Kidney capillary endothelial cell (primary cell): ENCODE results near the gene SPG11.

Source experiments
- DNase-seq: peaks from one replicate; pipeline ENCODE4 v3.0.0-alpha.2; 2018; ENCODE audit warnings: low spot score

SPG11 gene

DNA sequence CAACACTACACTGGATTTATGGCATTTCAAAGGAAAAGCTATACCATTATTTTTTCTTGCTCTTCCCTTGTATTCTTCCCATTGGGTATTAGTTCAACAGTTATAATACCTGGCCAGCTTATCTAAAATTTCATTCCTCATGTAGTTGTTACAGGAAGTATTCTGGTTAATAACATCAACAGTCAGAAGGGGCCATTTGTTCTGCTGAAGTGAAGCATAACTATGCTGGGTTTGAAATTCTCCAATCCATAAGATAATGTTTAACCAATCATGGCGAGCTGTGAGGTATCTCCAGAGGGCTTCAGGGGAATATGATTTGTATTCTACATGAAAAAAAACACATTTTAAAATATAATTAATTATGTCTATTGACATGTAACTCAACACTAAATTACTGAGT lies 43.4 kb downstream of the SPG11 start:
- no peak for DNase-seq

DNA sequence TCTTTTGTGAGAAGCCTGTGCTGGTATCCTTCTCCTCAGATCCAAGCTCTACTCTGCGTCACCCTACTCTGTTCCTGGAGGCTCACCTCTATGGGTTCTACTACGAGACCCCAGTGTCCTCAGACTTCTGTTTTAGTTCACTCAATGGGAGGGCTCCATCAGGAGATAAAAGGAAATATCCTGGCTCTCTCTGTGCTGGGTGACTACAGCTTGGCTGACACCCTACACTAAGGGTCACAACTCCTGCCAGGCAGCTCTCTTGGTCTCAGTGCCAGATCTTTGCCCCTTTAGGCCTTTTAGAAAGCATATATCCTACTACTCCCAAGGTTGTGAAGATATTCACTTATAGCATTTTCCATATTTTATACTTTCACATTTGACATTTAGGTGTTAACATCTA lies 46.5 kb downstream of the SPG11 start:
- no peak for DNase-seq

DNA sequence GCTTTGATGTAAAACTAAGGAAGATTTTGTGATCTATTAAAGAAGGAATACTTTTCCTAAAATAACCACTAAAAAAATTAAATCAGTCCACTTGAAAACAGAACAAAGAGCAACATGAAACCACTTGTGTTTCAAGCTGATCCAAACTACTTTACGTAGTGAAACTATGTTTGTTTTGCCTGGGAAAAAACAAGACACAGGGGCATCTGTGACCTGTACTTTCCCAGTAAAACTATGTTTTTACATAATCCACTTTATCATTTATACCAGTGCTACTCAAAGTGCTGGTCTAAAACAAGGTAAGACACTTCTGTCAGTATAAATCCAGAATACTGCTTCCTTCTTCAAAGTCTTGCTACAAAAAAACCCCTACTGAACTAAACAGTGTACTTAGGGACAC lies 56.7 kb downstream of the SPG11 start:
- no peak for DNase-seq

DNA sequence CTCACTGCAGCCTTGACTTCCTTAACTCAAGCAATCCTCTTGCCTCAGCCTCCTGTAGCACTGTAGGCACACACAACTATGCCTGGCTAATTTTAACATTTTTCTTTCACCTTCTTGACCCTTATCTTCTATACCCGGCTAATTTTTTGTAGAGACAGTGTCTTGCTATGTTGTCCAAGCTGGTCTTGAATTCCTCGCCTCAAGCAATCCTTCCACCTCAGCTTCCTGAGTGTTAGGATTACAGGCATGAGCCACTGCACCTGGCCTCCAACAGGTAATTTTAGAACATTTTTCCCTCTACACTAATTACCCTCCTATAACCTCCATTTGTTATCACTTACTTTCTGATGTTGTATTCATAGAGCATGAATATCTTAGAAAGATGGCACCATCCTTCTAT lies 60.3 kb downstream of the SPG11 start:
- no peak for DNase-seq

DNA sequence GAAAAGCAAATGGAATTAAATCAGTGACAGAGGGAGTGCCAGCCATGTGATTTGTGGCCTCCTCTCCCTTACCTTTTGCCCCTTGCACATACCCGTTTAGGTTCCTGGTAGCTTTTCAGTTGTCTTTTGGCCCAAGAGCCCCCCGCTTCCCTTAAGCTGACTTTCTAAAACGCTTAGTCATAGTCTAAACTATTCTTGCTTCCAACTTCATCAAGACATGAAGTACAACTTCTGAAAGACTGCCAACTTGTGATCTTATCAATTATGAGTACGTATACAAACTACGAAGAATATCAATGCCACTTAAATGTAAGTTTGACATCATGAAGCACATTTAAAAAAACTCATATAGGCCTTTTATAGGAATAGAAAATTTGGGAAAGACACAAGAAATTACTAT lies 64.6 kb downstream of the SPG11 start:
- no peak for DNase-seq

DNA sequence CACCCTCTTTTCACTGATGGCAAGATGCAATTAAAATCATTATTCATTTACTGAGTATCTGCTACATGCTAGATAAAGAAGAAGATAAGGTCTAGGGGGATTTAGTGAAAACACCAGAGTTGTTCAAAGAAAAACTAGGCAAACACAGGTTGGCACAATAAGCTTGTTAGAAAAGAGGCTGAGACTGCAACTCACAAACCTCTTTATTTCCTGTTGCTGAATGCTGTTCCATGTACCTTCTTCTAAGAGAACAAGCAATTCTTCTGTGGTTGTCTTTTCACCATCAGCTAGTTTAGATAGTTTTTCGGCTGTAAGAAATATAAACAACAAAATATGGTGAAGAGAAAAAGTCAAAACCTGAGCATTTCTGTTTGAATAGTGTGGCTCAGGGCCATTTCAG lies 65.4 kb downstream of the SPG11 start:
- DNase-seq = no peak

DNA sequence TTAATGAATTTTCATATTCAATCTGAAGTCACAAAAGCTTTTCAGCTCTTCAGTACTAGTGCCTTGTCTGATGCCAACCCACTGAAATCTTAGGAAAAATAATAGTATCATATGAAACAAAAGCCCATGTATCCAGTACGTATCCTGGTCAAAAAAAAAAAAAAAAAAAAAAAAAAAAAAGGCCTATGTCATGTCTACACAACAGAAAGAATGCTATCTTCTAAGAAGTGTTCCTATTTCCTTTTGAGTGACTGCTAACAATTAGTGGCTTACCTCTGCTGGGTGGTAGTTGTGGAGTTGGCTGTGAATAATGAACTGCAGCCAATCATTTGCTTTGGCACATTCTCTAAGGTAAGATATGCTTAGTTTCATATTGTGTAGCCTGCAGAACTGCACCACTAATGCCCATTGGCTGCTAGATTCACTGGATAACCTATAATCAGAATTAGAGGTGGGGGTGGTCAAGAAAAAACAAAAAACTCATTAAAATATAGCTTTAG lies 66.9 kb downstream of the SPG11 start:
- DNase-seq = no peak

DNA sequence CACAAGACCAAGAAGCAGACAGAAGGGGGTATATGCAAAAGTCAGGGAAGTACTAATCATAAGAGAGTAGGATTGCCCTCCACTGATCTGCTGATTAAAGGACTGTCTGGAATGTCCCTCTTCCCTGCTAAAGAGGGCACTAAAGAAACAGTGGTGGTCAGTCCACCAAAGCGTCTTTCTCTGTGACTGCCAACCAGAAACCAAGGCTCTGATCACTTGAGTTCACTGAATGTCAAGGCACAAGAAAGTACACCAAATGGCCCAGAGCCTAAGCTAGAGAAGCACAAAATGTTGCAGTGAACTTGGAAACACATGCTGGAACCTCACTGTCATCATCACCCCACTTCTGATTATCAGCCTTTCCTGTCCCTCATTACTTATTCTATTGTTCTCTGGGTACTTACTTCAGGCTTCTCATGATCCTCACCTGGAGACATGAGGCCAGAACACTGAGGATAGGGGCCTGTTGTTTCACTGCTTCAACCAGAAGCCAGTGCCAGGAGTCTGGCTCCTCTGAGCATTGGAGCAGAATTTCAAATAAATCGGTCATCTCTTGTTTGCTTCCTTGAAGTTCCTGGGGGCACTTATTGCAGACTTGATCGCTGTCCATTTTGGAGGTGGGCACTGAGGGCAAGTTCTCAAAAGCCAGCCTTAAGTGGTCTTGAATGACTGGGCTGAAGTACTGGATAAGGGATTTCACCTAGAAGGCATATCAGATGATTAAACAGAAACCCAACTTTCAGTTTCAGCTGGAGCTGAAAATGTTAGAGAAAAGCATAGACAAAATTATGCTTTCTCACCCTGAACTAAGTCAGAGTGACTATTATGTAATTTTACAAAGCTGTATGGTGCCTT lies 67.6 kb downstream of the SPG11 start:
- no peak for DNase-seq

DNA sequence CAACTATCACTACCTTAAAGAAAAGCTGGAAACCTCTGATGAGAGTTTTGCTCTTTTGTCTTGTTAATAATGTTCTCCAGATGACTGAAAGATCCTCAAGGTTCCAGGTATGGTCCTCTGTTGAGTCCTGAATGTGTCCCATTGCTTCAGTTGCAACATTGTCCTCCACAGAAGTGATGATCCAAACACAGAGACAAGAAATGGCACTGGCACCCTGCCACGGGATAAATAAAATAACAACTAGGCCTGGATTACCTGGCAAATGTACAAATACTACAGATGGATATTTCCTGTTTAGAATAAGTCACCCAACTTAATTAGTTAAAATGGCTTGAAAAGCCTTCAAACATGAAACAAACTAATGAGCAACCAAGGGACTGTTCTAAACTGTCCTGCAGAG lies 68.2 kb downstream of the SPG11 start:
- DNase-seq = no peak

DNA sequence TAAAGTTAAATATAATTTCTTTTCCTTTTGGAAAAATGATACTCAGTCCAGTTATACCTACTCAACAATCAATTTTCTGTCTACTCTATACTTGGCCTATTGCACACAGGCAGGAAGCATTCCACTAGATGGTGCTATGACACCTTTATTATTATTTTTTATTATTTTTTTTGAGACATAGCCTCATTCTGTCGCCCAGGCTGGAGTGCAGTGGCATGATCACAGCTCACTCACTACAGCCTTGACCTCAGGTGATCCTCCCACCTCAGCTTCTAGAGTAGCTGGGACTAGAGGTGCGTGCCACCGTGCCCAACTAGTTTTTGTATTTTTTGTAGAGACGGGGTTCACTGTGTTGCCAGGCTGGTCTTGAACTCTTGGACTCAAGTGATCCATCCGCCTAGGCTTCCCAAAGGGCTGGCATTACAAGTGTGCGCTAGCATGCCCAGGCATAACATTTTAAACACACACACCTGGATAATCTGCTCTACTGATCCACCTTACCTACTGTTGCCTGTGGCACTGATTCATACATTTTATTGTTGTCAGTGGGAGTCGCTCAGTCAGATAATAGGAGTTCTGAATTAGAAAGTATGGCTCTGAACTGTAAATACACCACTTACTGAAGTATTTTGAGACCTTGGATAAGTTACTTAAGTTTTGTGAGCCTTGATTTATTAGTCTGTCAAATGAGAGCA lies 70.3 kb downstream of the SPG11 start:
- peak; percentile 16 for DNase-seq

DNA sequence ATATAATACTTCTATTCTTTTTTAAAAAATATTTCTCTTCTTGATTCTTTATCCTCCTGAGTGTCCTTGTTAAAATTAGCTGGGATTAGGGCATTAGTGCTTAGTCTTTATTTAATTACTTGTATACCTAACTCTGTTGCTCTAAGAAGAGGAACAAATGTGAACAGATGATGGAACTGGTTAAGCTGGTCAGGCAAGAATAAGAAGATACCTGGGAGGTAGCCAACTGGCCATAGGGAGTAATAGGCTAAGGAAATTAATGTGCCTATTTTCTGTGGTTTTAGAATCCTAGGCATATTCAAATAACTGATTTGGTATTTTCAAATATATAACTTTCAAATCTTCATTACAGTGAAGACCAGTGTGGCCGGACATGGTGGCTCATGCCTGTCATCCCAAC lies 72.1 kb downstream of the SPG11 start:
- DNase-seq = no peak

DNA sequence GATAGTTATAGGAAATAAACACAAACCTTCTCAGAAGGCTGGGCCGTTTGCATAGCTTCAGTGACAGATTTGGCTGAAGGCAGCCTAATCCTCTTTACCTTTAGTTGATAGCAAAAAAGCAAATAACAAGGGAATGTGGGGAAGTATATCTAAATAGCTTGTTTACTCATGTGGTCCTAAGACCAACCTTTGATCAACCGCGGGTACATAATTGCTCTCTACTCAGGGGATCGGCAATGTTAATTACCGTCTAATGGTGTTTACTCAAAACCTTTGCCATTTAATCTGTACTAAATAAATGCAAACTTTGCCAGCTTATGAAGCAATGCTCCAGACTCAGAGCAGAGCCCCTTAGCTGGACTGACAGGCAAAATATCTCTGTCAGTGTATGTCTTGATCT lies 74.9 kb downstream of the SPG11 start:
- DNase-seq = no peak

DNA sequence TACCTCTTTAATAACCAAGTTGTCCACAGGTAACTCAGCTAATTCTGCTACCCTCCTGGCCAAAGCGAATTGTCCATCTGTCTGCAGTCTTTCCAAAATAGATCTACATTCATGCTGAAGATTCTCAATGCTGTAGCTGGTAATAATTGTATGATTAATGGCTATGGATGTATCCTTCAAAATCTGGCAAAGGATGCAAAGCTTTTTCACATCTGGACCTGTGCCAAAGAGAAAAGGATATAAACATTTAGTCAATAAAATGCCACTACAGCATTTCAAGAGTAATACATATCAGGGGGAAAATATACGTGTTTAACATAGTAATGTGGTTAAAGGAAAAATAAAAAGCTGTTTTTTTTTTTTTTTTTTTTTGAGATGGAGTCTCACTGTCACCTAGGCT lies 77.8 kb downstream of the SPG11 start:
- no peak for DNase-seq

DNA sequence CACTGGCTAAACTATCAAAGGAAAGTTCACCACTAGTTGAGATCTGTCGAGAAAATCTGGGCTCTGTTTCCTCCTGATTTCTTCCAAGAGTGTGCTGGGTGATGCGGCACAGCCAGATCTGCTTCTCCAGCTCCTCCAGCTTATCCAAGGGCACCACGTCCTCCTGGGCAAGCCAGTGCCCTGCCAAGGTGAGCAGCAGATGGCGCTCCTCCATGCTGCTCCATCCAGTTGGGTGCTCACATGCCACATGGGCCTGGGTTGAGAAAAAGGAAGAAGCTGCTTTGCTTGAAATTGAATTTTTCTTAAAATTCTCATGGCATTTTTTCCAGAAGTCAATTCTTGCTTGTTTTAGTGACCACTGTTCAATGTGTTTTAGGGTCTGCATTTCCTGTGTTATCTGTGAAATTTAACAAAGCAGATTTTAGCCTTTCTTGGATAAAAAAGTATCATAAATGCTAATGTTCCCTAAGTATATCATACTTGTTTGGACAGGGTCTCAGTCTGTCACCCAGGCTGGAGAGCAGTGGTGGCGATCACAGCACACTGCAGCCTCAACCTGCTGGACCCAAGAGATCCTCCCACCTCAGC lies 79.2 kb downstream of the SPG11 start:
- peak; percentile 18 for DNase-seq

DNA sequence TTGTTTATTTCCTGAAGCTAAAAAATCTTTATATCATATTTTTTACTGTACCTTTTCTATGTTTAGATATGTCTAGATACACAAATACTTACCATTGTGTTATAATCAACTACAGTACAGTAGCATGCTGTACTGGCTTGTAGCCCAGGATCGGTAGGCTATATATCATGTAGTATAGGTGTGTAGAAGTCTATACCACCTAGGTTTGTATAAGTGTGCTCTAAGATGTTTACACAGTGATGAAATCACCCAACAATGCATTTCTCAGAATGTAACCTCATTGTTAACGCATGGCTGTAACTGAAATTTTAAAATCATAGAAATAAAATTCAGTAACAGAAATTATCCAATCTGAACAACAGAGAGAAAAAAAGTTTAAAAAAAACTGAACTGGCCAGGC lies 83.4 kb downstream of the SPG11 start:
- no peak for DNase-seq

DNA sequence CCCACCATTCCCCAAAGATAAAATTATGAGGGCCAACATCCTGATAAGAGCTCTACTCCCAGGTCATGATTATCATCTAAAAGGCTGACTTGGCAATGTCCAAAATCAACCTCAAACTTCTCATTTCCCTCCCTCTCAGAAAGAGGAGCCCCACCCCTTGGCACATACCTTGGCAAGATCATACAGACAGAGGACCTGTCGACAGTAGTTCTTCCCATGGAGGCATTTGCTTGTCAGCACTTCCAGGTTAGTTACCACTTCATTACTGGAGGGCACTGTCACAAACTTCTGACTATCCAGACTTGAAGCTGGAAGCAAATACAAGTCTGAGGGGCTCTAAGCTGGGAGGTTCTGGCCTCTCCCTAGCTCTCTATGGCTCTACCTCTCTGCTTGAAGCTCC lies 88.7 kb downstream of the SPG11 start:
- DNase-seq = no peak

DNA sequence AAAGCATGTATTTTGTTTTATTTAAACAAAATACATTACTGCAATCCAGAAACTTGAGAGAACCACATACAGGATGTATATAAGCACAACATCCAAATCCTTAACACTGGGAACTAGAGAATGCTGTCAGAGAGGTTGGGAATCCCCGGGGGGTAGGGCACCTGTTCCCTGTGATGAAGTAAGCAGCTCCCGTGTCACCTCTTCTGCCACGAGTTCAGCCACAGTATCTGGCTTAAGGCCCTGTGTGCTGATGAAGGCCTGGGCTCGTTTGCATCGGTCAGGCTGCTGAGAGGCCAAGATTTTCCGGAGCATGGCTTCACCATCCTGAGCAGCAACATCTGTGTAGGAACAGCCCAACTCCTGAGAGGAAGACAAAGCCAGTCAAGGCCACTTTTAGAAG lies 90.1 kb downstream of the SPG11 start:
- DNase-seq = no peak

DNA sequence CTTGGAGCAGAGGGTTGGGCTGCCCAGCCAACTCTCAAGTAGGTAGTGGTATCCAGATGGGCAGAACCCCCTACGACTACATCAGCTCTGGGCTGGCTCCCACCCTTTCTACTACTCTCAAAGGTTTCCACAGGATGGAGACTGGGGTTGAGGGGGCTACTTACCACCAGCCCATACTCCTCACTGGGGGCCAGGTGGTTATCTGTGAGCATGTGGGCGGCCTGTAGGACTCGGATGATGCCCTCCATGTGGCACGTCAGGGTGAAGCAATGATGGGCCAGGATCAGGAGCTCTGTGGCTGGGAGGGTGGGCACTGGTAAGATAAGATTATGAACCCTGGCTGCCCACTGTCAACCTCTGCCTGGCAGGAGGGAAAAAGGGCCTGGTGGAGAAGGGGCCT lies 93.1 kb downstream of the SPG11 start:
- no peak for DNase-seq

DNA sequence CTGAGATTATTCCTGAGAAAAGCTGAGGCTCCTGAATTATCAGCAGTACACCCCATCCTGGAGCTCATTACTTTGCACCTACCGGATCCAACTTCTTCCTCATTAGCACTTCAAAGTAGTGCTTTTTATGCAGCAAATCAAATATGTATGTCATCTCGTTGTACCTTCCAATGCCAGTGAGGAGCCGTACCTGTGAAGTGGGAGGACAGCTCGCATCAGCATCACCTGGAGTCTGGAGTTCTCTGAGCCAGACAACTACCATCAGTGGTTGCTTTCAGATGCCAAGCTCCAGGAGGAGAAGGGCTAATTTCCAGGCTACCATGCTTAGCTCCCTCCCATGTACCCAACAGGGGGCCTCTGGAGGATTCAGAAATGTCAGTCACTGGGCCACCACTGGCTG lies 94.1 kb downstream of the SPG11 start:
- DNase-seq = no peak

DNA sequence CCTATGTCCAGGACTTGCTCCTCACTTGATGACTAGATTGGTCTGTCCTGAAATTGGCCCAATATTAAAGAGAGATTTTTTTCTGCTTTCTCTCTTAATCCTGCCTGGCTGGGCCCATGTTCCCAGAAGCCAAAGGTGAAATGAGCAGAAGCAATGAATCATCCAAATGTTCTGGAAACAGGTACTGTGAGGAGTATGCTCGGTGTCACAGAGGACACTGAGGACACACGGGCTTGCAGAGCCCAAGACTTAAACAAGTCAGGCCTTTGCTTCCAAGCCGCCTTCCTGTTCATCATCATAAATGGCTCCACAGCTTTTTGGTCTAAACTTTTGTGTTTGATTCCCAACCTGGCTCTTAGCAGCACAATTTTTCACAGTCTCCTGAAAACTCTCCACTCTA lies 95.1 kb downstream of the SPG11 start:
- no peak for DNase-seq

DNA sequence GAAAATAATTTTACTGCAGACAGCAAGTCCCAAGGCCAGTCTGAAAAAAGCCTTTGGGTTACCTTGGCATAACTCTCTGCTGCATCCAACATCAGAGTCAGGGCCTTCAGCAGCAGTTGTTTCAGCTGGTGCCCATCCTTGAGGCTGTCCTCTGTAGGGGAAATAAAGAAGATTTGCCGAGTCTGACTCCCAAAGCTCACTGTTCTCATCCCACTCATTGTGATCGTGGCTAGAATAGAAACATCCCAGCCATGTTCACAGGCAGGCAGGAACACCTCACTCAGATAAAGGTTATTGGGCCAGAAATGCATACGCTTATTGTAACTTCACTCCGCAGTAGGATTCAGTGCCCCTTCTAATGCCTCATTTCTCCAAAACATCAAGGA lies 97.3 kb downstream of the SPG11 start:
- no peak for DNase-seq

DNA sequence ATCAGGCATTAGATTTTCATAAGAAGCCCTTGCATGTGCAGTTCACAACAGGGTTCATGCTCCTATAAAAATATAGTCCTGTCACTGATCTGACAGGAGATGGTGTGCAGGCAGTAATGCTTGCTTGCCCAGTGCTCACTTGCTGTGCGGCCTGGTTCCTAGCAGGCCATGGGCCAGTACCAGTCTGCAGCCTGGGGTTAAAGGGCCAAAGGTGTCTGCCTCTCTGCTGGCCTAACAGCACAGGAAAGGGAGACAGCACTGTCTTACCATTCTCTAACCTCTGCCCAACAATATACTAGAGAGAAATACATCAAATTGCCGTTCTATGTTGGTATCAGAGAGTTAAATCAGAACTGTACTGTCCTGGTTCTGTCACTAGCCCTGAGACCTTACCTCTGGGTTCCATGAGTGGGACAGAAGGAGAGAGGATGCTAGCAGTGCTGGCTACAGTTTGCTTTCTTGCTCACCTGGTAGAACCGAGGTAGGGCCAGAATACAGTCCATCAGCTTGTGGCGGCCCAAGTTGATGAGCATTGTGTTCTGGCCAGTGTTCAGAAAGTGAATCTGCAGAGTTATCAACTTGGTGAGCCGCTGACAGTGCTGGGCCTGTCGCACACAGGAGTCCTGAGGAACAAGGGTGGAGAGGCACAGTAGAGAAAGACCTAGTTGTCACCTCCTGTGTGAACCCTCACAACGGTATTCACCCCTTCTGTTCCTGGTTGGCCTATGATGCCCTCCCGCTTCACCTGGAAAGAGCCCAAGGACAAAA lies 97.9 kb downstream of the SPG11 start:
- no peak for DNase-seq
